AG04450 (cell line): Measurements from ENCODE around the gene TSPEAR. TPM values are rescaled to one million over a fixed set of nuclear protein-coding genes. Genes with fewer than 3 reads are reported as not detected.

Experiments
- CTCF ChIA-PET: fragments of 300-600, 350-600 bp; formaldehyde crosslinking; extraction: SDS; loops from one replicate; lab custom pipeline; 2022; ENCODE audit warnings: antibody characterized with exemption, inconsistent platforms; lab: Charles Lee
- POLR2A ChIA-PET: fragments of 350-600 bp; formaldehyde crosslinking; extraction: SDS; loops from one replicate; lab custom pipeline; 2021; ENCODE audit warnings: antibody characterized with exemption, inconsistent platforms; lab: Yijun Ruan, JAX
- DNase-seq: peaks from one replicate; pipeline ENCODE4 v3.0.0-alpha.2; 2011; ENCODE audit warnings: low read depth, low spot score
- H3K27ac ChIP-seq: one replicate; pipeline ENCODE4 v1.5.1; 2012; ENCODE audit warnings: low read depth, low read length, control low read depth
- H3K27me3 ChIP-seq: one replicate; pipeline ENCODE4 v1.6.0; 2012; ENCODE audit warnings: low read length; ENCODE audit not compliant: control insufficient read depth, insufficient read depth
- H3K4me3 ChIP-seq: 2 replicates; pipeline ENCODE4 v1.5.1; 2011; ENCODE audit warnings: mild to moderate bottlenecking, low read depth, low read length, control low read depth
- H3K9me3 ChIP-seq: 2 replicates; pipeline ENCODE4 v1.5.1; 2012; ENCODE audit warnings: low read length; ENCODE audit not compliant: control insufficient read depth, insufficient read depth
- polyA plus RNA-seq: library from polyadenylated mRNA; depleted of rRNA; stranded (reverse); fragments of >200 nt; gene quantifications from 2 replicates; pipeline ENCODE4 v1.2.3, GENCODE V29; 2011
- TF ChIP-seq, protein P1 (sequence below): IDR thresholded peaks from 2 replicates; pipeline ENCODE4 v1.5.1; 2011; ENCODE audit warnings: low read depth, low read length, control low read depth, inconsistent platforms

TSPEAR gene
- polyA plus RNA-seq, 1 experiment: not detected

DNA sequence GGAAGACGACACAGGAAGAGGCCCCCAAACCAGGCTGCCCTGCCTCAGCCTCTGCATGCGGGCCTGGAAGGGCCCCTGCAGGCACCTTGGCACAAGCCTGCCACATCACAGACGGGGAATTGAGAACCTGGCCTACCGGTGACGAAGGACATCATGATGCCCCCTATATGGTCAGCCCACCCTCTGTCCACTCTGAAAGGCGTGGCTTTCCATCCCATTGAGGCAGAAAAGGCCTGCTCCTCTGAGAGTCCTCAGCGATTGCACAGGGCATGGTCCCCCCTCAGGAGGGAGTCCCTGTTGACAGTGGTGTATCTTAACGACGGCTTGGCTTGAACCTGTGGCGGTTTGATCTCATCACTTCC, 182.8 kb downstream of the TSPEAR start:
- Histone ChIP-seq H3K9me3 (peaks cover 73% of the 10 kb centered on the region), H3K27me3 (no peaks in the 10 kb centered on the region), H3K4me3 (no peak overlapping the region), H3K27ac (no peak overlapping the region)
- DNase-seq: no peak
- TF ChIP-seq, protein P1, sequence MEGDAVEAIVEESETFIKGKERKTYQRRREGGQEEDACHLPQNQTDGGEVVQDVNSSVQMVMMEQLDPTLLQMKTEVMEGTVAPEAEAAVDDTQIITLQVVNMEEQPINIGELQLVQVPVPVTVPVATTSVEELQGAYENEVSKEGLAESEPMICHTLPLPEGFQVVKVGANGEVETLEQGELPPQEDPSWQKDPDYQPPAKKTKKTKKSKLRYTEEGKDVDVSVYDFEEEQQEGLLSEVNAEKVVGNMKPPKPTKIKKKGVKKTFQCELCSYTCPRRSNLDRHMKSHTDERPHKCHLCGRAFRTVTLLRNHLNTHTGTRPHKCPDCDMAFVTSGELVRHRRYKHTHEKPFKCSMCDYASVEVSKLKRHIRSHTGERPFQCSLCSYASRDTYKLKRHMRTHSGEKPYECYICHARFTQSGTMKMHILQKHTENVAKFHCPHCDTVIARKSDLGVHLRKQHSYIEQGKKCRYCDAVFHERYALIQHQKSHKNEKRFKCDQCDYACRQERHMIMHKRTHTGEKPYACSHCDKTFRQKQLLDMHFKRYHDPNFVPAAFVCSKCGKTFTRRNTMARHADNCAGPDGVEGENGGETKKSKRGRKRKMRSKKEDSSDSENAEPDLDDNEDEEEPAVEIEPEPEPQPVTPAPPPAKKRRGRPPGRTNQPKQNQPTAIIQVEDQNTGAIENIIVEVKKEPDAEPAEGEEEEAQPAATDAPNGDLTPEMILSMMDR: no peak
- ChIA-PET CTCF (no interaction called here), POLR2A (no interaction called here)

DNA sequence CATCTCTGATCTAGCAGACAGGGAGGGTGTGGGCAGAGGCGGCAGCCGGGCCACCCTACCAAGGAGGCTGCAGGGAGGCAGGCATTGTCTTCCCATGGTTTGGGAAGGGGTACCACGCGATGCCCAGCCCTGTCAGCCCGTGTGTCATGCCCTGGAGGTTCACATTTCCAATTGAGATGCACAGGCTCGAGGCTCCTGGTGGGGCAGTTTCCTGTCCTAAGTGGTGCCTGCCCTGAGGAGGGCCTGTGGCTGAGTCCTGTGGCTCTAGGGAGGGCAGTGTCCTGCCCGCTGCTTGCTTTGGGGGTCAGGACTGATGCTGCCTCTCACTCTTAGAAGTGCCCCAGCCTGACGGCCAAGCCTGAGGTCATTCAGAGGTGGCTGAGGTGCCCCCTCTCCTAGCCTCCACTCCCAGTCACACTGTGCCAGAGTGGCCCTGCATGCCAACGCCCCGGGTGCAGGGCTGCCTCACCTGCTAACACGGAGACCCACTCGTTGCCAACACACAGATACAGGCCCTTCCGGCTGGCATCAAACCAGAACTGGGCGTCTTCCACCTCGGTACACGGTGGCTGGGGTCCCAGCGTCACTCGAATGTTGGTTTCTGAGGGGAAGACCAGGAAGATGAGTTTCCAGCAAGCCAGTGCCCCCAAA, 183.3 kb downstream of the TSPEAR start:
- Histone ChIP-seq H3K27me3 (no peaks in the 10 kb centered on the region), H3K27ac (no peak overlapping the region), H3K4me3 (no peak overlapping the region), H3K9me3 (peaks cover 68% of the 10 kb centered on the region)
- DNase-seq: no peak
- POLR2A ChIA-PET: no interaction called here
- TF ChIP-seq, protein P1: no peak
- CTCF ChIA-PET: no interaction called here

DNA sequence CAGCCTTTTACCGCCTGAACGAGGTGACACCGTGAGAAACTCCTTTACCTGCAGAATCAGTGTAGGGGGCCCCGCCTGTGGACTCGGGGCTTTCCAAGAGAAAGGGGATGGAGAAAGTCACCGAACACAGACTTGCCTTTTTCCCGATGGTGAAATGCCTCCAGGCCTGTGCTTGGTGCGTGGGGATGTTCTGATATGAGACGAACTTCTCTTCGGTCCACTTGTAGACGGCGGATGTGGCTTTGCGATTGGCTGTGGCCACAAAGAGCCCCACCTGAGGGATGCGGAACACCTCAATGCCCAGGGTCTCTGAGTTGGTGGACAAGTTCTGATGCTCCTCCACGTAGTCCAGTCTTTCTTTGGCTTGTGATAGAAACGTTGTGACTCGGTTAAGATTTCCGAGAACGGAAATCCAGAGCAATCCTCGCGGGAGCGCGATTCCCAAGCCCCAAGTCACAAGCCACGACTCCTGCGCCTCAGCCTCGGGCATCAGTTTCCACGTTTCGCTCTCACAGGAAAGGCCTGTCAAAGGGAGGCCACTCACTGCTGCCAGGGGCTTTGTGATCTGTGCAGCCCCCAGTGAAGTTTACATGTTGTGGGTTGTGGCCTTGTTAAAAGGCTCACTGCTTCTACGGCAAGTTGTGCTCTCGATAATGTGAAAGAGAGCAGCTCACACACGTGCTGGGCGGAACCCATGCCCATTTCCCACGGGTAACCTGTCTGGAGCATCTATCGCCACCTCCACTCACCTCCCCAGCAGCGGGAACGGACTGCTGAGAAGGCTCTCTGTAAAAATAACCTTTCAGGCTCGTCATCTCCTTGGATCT, 184.0 kb downstream of the TSPEAR start:
- Histone ChIP-seq H3K9me3 (peaks cover 66% of the 10 kb centered on the region), H3K4me3 (no peak overlapping the region), H3K27me3 (no peaks in the 10 kb centered on the region), H3K27ac (no peak overlapping the region)
- ChIA-PET POLR2A (no interaction called here), CTCF (no interaction called here)
- TF ChIP-seq, protein P1: no peak
- no peak for DNase-seq

DNA sequence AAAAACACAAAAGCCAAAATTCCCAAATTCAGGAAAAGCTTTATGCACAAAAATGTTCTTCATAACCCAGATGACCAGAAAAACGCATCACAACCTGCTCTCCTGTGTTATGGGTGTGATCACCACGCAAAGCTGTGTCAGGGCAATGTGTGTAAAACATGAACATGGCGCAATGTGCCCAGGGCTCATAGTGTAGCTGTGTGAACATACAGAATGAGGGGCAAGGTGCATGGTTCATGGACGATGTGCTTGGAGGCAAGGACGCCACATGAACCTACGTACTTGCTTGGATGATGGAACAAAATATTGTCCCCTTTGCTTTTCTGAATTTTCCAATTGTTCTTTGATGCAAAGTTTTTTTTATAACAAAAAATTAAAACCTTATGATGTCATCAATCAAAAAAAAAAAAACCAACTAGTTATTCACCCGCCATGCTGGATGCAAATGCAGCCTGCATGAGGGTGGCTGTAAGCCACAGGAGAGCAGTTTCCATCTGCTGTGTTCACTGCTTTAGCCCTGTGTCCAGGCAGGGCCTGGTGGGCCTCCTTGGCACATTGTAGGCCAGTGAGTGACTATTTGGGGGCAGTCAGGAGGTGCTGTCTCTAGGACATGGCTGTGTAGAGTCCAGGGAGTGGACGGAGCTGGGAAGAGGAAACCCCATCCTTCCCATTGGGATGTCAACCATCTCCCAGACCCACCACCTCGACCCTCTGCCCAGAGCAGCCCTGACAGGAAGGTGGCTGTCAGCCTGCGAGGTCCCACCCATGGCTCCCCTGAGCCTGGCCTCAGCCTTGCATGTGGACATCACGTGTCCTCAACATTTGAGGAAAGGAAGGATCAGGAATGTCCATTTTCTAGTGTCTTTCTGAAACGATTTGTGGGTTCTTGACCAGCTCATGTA, 185.0 kb downstream of the TSPEAR start:
- no peak for DNase-seq
- Histone ChIP-seq H3K9me3 (peaks cover 67% of the 10 kb centered on the region), H3K27me3 (no peaks in the 10 kb centered on the region), H3K4me3 (no peak overlapping the region), H3K27ac (no peak overlapping the region)
- POLR2A ChIA-PET: no interaction called here
- CTCF ChIA-PET: no interaction called here
- TF ChIP-seq, protein P1: no peak
